Ovary (tissue), 9 donors: ENCODE measurements around the gene HNRNPUL1. TPM values are rescaled to one million over a fixed set of nuclear protein-coding genes. Genes with fewer than 3 reads are reported as not detected.

Experiments used
- DNase-seq, 5 donors: peaks; one replicate each; pipeline ENCODE4 v3.0.0-alpha.2; 2019 to 2020
- H3K27ac ChIP-seq, 2 donors: fragments of 200-600 bp; one replicate each; pipeline versions ENCODE4 v1.5.1 to v1.8.0; 2019 to 2022
- H3K27me3 ChIP-seq: fragments of 200-600 bp; one replicate; pipeline ENCODE4 v1.8.0; 2022
- H3K36me3 ChIP-seq: fragments of 200-600 bp; sonication (generic); one replicate; pipeline ENCODE4 v1.5.1; 2019
- H3K4me1 ChIP-seq: one replicate; pipeline ENCODE4 v1.8.1; 2013; ENCODE audit warnings: mild to moderate bottlenecking, moderate library complexity; ENCODE audit not compliant: insufficient read depth
- H3K4me3 ChIP-seq: fragments of 200-600 bp; sonication (generic); one replicate; pipeline ENCODE4 v1.5.1; 2017
- H3K9me3 ChIP-seq, 2 donors: fragments of 200-600 bp in 1 of 2; sonication (generic) in 1 of 2; one replicate each; pipeline versions ENCODE4 v1.5.1 to v1.8.1; 2013 to 2019; ENCODE audit warnings: mild to moderate bottlenecking in 1 of 2, moderate library complexity in 1 of 2
- EP300 ChIP-seq: sonication (generic); formaldehyde crosslinking; IDR thresholded peaks from one replicate; pipeline ENCODE4 v1.6.1; 2017; ENCODE audit warnings: antibody characterized with exemption
- POLR2A ChIP-seq: fragments of 450-650 bp; IDR thresholded peaks from one replicate; pipeline ENCODE4 v1.6.1; 2017; ENCODE audit warnings: antibody characterized with exemption, mild to moderate bottlenecking, moderate library complexity
- WGBS, 3 donors: extraction: QIAGEN DNeasy Blood & Tissue Kit in 1 of 3; methylation state at CpG; one replicate each; pipeline versions ENCODE4 v1.1.5 to v1.1.7; 2013 to 2017; 5-methylcytosine and 5-hydroxymethylcytosine counted together
- intact Hi-C, 4 donors: fragments of 100-400 bp; cut with DNase I; formaldehyde crosslinking; loops; one replicate each; pipeline versions ENCODE4 v1.11.0 to v1.15.1; 2022 to 2023
- polyA plus RNA-seq, 2 donors: library from polyadenylated mRNA; stranded (reverse); fragments of 200-250 nt in 1 of 2; fragments of 350-450 nt in 1 of 2; fragmentation: Illumina TruSeq in 1 of 2; extraction: RNeasy Lipid Tissue Mini Kit (QIAGEN cat#74804) in 1 of 2; gene quantifications; one replicate each; pipeline ENCODE4 v1.2.3, GENCODE V29; 2013 to 2014
- total RNA-seq, 7 donors: library from RNA; depleted of rRNA in 2 of 7; stranded (reverse); fragments of >200 nt in 2 of 7; fragmentation: NEBNext Ultra II Directional in 3 of 7; extraction: Animal tissue kit (Norgen Biotek cat#: 25700) in 3 of 7; gene quantifications; one replicate each; pipeline versions ENCODE4 v1.1.0 to v1.2.4, GENCODE V29; 2016 to 2023
- TF ChIP-seq, protein P1 (sequence below), 3 donors: fragments of 450-650 bp in 2 of 3; fragments of 200-600 bp in 1 of 3; IDR thresholded peaks; one replicate each; pipeline versions ENCODE4 v1.5.1 to v1.8.0; 2016 to 2022; ENCODE audit warnings: antibody characterized with exemption in 3 of 3, mild to moderate bottlenecking in 1 of 3
- donor health status: DM: no; HTN: no; CAD: no; lungs with moderate emphysema.
- donor health status: DM: no; HTN: no; CAD: no.
- donor health status: Bipolar disorder and iron deficiency.
- donor health status: DM: yes; HTN: yes; CAD: no.
- donor health status: DM: no; HTN: no; CAD: no.
- donor health status: DM: yes; HTN: yes; CAD: no.

The HNRNPUL1 gene
- total and polyA plus RNA-seq, 9 donors, result 102 to 259 (median 211) TPM

DNA sequence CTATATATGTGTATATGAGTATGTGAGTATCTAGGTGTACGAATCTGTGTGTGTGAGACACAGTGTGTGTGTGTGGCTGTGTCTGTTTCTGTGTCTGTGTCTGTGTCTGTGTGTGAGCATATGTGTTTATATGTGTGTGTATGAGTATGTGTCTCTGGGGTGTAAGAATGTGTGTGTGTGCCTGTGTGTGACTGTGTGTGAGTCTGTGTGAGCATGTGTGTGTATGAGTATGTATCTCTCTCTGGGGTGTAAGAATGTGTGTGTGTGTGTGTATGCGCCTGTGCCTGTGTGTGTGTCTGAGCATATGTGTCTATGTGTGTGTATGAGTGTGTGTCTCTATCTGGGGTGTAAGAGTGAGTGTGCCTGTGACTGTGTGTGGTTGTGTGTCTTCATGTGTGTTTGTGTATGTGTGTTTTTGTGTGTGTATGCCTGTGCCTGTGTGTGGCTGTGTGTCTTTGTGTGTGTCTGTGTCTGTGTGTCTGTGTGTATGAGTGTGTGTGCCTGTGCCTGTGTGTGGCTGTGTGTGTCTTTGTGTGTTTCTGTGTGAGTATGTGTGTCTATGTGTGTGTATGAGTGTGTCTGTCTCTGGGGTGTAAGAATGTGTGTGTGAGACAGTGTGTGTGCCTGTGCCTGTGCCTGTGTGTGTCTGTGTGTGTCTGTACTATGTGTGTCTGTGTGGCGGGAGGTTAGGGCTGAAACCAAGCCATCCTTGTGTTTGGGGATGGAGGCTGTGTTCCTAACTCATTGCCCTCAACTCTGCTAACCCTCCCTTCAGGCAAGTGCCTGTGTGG lies 33.9 kb upstream of the HNRNPUL1 start:
- H3K4me1 ChIP-seq, result peaks cover 4% of the 10 kb centered on the region
- H3K27me3 ChIP-seq, result no peaks in the 10 kb centered on the region
- intact Hi-C loops, result no loop called here
- H3K9me3 ChIP-seq, result no peaks in the 10 kb centered on the region
- H3K4me3 ChIP-seq, result no peak overlapping the region
- DNase-seq, result no peak
- H3K27ac ChIP-seq, result no peak overlapping the region
- TF ChIP-seq, protein P1, sequence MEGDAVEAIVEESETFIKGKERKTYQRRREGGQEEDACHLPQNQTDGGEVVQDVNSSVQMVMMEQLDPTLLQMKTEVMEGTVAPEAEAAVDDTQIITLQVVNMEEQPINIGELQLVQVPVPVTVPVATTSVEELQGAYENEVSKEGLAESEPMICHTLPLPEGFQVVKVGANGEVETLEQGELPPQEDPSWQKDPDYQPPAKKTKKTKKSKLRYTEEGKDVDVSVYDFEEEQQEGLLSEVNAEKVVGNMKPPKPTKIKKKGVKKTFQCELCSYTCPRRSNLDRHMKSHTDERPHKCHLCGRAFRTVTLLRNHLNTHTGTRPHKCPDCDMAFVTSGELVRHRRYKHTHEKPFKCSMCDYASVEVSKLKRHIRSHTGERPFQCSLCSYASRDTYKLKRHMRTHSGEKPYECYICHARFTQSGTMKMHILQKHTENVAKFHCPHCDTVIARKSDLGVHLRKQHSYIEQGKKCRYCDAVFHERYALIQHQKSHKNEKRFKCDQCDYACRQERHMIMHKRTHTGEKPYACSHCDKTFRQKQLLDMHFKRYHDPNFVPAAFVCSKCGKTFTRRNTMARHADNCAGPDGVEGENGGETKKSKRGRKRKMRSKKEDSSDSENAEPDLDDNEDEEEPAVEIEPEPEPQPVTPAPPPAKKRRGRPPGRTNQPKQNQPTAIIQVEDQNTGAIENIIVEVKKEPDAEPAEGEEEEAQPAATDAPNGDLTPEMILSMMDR (IDR thresholded peaks at IDR 0.05), result no peak
- no peak for TF ChIP-seq EP300
- TF ChIP-seq POLR2A, result no peak
- WGBS, 3 donors, result 94 to 96% (median 94%) methylated on average over 3 of the region's 3 CpGs
- no peaks in the 10 kb centered on the region for H3K36me3 ChIP-seq

GRCh38 chr19:41232686-41233085 lies 31.5 kb upstream of the HNRNPUL1 start:
- intact Hi-C loops, result no loop called here
- DNase-seq, result no peak
- no peak overlapping the region for H3K4me3 ChIP-seq
- H3K36me3 ChIP-seq, result no peaks in the 10 kb centered on the region
- no peak overlapping the region for H3K27ac ChIP-seq
- WGBS, 3 donors, result 89 to 96% (median 91%) methylated on average over 8 of the region's 8 CpGs
- no peaks in the 10 kb centered on the region for H3K27me3 ChIP-seq
- H3K4me1 ChIP-seq, result no peaks in the 10 kb centered on the region
- no peaks in the 10 kb centered on the region for H3K9me3 ChIP-seq
- TF ChIP-seq, protein P1 (IDR thresholded peaks at IDR 0.05), result no peak
- no peak for TF ChIP-seq POLR2A
- no peak for TF ChIP-seq EP300

GRCh38 chr19:41233748-41234240 lies 30.4 kb upstream of the HNRNPUL1 start:
- no peak for TF ChIP-seq EP300
- 73 to 84% (median 75%) methylated on average over 4 of the region's 4 CpGs for WGBS, 3 donors
- no peaks in the 10 kb centered on the region for H3K9me3 ChIP-seq
- H3K27ac ChIP-seq, result no peak overlapping the region
- H3K4me3 ChIP-seq, result no peak overlapping the region
- DNase-seq, result no peak
- H3K27me3 ChIP-seq, result no peaks in the 10 kb centered on the region
- H3K4me1 ChIP-seq, result no peaks in the 10 kb centered on the region
- intact Hi-C loops, result no loop called here
- H3K36me3 ChIP-seq, result no peaks in the 10 kb centered on the region

DNA sequence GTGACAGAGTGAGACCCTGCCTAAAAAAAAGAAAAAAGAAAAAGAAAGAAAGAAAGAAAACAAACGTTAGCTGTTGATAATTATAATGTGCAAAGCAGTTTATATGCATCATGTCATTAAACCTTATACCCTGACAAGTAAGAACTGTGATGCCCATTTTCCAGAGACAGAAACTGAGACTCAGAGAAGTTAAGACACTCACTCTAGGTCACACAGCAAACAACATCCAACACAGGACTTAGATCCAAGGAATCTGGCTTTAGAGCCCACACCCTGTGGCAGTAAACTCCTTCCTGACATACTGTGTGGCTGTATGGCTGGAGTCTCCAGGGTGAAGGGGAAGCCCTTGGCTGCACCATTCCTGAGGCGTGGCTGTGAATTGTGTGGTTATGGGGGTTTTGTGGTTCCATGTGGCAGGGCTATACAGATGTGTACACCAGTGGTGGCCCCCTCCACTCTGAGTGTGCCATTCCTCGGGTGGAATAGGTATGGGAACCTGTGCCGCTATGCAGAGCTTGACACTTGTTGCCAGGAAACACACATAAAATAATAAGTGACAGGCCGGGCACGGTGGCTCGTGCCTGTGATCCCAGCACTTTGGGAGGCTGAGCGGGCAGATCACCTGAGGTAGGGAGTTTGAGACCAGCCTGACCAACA lies 29.5 kb upstream of the HNRNPUL1 start:
- WGBS, 3 donors, result 85 to 88% (median 86%) methylated on average over 8 of the region's 8 CpGs
- no peaks in the 10 kb centered on the region for H3K9me3 ChIP-seq
- no peak for DNase-seq
- intact Hi-C loops, result no loop called here
- no peaks in the 10 kb centered on the region for H3K36me3 ChIP-seq
- H3K4me1 ChIP-seq, result no peaks in the 10 kb centered on the region
- TF ChIP-seq EP300 (no peak), POLR2A (no peak)
- TF ChIP-seq, protein P1 (IDR thresholded peaks at IDR 0.05), result no peak
- H3K4me3 ChIP-seq, result no peak overlapping the region
- no peaks in the 10 kb centered on the region for H3K27me3 ChIP-seq
- no peak overlapping the region for H3K27ac ChIP-seq

- no peaks in the 10 kb centered on the region for H3K9me3 ChIP-seq
- no peaks in the 10 kb centered on the region for H3K36me3 ChIP-seq
- no peaks in the 10 kb centered on the region for H3K27me3 ChIP-seq
- TF ChIP-seq, protein P1 (IDR thresholded peaks at IDR 0.05), result no peak
- TF ChIP-seq POLR2A, result no peak
- no peak for TF ChIP-seq EP300
- intact Hi-C loops, result no loop called here
- no peaks in the 10 kb centered on the region for H3K4me1 ChIP-seq
- DNase-seq, result no peak
- no peak overlapping the region for H3K4me3 ChIP-seq
- H3K27ac ChIP-seq, result no peak overlapping the region
- 79 to 82% (median 80%) methylated on average over 4 of the region's 4 CpGs for WGBS, 3 donors
Measured at GRCh38 chr19:41235480-41235879, 28.7 kb upstream of the HNRNPUL1 start.
